ENCODE data around the gene FSTL3.
"Not testable (repeated sequence)": the region's sequence is repeated elsewhere in the genome, so short reads cannot be mapped to it uniquely, and the experiment has no call there.

The FSTL3 gene

DNA sequence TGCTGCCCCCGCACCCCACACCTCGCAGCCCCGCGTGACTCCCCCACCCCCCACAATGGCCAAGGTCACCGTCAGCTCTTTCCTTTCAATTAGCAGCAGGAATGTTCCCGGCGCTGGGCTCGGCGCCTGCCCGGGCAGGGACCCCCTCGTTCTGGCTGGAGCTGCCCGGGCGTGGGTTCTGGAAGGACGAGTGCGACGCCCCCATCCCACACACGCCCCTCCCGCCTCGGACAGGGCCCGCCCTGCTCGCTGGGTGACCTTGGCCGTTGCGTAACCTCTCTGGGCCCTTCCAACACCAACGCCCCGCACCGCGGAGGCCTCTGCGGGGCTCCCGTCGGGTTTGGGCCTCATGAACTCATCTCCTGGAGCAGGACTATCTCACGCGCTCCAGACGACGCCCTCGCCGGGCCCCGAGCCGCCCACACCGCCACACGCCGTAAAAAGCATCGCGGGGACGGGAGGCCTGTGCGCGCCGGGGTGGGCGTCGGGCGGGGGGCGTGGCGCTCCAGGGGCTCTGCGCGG is 42.9 kb downstream of the FSTL3 start:
- no peak for DNase-seq

DNA sequence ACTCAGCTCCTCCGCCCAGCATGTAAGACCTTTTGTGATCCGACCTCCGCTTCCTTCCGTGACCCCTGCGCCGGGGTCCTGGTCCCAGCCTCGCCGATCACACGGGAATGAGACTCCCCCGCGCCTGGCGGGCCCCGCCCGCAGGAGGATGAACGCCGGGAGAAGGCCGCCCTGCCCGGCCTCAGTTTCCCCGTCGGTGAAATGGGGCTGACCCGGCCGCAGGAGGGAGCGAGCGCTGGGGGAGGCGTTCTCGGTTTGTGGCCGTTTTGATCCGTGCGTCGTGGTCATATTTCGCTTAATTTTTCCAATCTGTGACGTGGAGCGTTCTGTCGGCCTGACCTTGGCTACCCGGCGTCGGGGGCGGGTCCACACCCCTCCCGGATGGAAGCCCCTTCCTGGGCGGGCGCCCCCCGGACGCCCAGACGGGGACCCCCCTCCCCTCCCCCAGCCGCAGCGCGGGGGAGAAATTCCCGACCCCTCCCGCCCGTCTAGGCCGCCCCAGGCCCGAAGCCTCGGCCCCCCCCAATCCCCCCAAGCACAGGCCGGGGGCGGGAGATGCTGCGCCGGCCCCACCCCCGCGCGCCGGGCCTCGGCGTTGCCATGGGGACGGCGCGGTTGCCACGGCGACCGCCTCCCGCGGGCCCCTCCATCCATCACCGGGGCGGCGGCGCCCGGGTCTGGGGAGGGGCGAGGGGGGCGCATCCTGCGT is 43.6 kb downstream of the FSTL3 start:
- no peak for DNase-seq

- DNase-seq = no peak
These were observed 44.4 kb downstream of the FSTL3 start for GRCh38 chr19:720345-721160.

- DNase-seq = no peak
These were observed 46.4 kb downstream of the FSTL3 start for GRCh38 chr19:722553-723101.

DNA sequence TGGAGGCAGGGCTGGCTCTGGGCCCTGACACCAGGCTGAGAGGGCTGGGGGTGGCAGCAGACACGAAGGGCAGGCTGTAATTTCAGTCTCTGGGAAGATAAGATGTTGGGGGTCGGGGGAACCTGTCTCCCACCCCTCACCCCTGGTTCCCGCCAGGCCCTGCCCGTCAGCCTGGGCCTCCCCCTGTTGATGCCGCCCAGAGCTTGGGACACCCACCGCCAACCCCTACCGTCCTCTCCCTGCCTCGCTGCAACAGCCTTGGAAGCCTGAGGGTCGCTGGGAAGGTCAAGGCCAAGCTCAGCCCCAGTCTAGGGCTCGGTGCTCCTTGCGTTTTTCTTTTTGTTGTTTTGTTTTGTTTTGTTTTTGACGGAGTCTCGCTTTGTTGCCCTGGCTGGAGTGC is 47.1 kb downstream of the FSTL3 start:
- DNase-seq = no peak

DNA sequence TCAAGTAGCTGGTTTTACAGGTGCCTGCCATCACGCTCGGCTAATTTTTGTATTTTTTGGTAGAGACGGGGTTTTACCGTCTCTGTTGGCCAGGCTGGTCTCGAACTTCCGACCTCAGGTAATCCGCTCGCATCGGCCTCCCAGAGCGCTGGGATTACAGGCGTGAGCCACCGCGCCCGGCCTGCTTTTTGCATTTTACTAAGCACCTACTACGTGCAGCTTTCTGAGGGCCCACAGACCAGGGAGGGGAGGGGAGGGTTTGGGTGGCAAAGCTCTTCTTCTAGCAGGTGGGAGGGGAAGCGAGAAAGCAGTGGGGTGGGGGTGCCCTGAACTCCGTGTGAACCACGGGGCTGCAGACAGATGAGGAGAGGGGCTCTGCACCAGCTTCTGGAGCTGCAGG is 47.5 kb downstream of the FSTL3 start:
- DNase-seq = no peak

- no peak for DNase-seq
These were observed 49.4 kb downstream of the FSTL3 start for GRCh38 chr19:725461-726089.

GRCh38 chr19:726993-727956 is 51.1 kb downstream of the FSTL3 start:
- DNase-seq = no peak

GRCh38 chr19:728011-728410 is 51.8 kb downstream of the FSTL3 start:
- DNase-seq = no peak

DNA sequence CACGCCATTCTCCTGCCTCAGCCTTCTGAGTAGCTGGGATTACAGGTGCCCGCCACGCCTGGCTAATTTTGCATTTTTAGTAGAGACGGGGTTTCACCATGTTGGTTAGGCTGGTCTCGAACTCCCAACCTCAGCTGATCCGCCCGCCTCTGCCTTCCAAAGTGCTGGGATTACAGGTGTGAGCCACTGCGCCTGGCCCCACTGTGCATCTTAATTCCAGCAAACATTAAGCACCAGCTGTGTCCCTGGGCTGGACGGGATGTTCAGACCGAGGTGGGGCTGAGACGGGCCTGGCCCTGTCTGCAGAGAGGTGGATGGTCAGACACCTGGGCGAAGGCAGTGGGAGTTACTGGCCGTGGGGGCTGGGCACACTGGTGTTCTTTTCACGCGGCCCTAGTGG is 53.4 kb downstream of the FSTL3 start:
- not testable (repeated sequence) for DNase-seq

GRCh38 chr19:729965-730668 is 53.9 kb downstream of the FSTL3 start:
- DNase-seq = no peak

GRCh38 chr19:731000-731399 is 54.8 kb downstream of the FSTL3 start:
- no peak for DNase-seq

GRCh38 chr19:732148-733069 is 56.2 kb downstream of the FSTL3 start:
- DNase-seq = no peak
